Thoracic aorta (tissue), 2 donors: ENCODE data around the gene GALNT9. TPM values are rescaled to one million over a fixed set of nuclear protein-coding genes. Genes with fewer than 3 reads are reported as not detected.

Experiments used
- ATAC-seq: fragments of 150-250 bp; one replicate; pipeline ENCODE4 v1.8.0; 2017; ENCODE audit warnings: low read depth; ENCODE audit not compliant: insufficient number of reproducible peaks, low FRiP score
- DNase-seq: peaks from one replicate; pipeline ENCODE4 v3.0.0-alpha.2; 2020; ENCODE audit warnings: low spot score
- H3K27ac ChIP-seq, 2 donors: fragments of 200-600 bp; sonication (generic); 1 replicate in 1 of 2; 2 replicates in 1 of 2; pipeline ENCODE4 v1.5.1; 2016; ENCODE audit warnings: mild to moderate bottlenecking in 2 of 2, moderate library complexity in 2 of 2
- H3K27me3 ChIP-seq: fragments of 200-600 bp; sonication (generic); replicated peaks from 2 replicates; pipeline ENCODE4 v1.6.0; 2016; ENCODE audit warnings: mild to moderate bottlenecking; ENCODE audit not compliant: insufficient read depth
- H3K36me3 ChIP-seq: fragments of 200-600 bp; sonication (generic); one replicate; pipeline ENCODE4 v1.5.1; 2016
- H3K4me1 ChIP-seq, 2 donors: fragments of 200-600 bp; sonication (generic); 1 replicate in 1 of 2; 2 replicates in 1 of 2; pipeline versions ENCODE4 v1.5.1 to v1.6.0; 2016; ENCODE audit warnings: low read depth in 2 of 2, mild to moderate bottlenecking in 1 of 2; ENCODE audit not compliant: control insufficient read depth in 1 of 2
- H3K4me3 ChIP-seq: fragments of 200-600 bp; sonication (generic); 2 replicates; pipeline ENCODE4 v1.5.1; 2016; ENCODE audit warnings: mild to moderate bottlenecking
- H3K9me3 ChIP-seq: fragments of 200-600 bp; sonication (generic); 2 replicates; pipeline ENCODE4 v1.5.1; 2016
- CTCF ChIP-seq: fragments of 200-600 bp; sonication (generic); IDR thresholded peaks from one replicate; pipeline ENCODE4 v1.5.1; 2019; ENCODE audit warnings: antibody characterized with exemption
- total RNA-seq, 2 donors: library from RNA; depleted of rRNA; stranded (reverse); fragments of >200 nt; gene quantifications; one replicate each; pipeline versions ENCODE4 v1.1.0 to v1.2.3, GENCODE V29; 2016

The GALNT9 gene
- total RNA-seq, 2 donors from 2014 or later, result 1.7 TPM; not detected in 1

GRCh38 chr12:132182711-132183365 is 146.6 kb downstream of the GALNT9 start:
- Histone ChIP-seq H3K27me3 (no peaks in the 10 kb centered on the region), H3K27ac (no peak overlapping the region), H3K9me3 (no peaks in the 10 kb centered on the region), H3K4me3 (no peak overlapping the region), H3K4me1 (no peaks in the 10 kb centered on the region), H3K36me3 (no peaks in the 10 kb centered on the region)
- ATAC-seq, result no peak
- no peak for DNase-seq
- TF ChIP-seq CTCF, result no peak

- Histone ChIP-seq H3K36me3 (no peaks in the 10 kb centered on the region), H3K4me3 (no peak overlapping the region), H3K27ac (no peak overlapping the region), H3K9me3 (no peaks in the 10 kb centered on the region), H3K4me1 (no peaks in the 10 kb centered on the region), H3K27me3 (no peaks in the 10 kb centered on the region)
- DNase-seq (no peak), ATAC-seq (no peak)
- TF ChIP-seq CTCF, result no peak
Measured at GRCh38 chr12:132182206-132182710, 147.1 kb downstream of the GALNT9 start.

- no peak for ATAC-seq
- Histone ChIP-seq H3K27ac (no peak overlapping the region), H3K27me3 (no peaks in the 10 kb centered on the region), H3K4me1 (no peaks in the 10 kb centered on the region), H3K4me3 (no peak overlapping the region), H3K36me3 (no peaks in the 10 kb centered on the region), H3K9me3 (no peaks in the 10 kb centered on the region)
- DNase-seq, result no peak
- no peak for TF ChIP-seq CTCF
Measured at GRCh38 chr12:132181570-132182200, 147.7 kb downstream of the GALNT9 start.

GRCh38 chr12:132180648-132181546 is 148.5 kb downstream of the GALNT9 start:
- Histone ChIP-seq H3K27ac (no peak overlapping the region), H3K4me3 (no peak overlapping the region), H3K4me1 (no peaks in the 10 kb centered on the region), H3K9me3 (no peaks in the 10 kb centered on the region), H3K36me3 (no peaks in the 10 kb centered on the region), H3K27me3 (no peaks in the 10 kb centered on the region)
- no peak for DNase-seq
- no peak for TF ChIP-seq CTCF
- no peak for ATAC-seq
